PC-3 (cell line): ENCODE data around the gene TXNDC16. TPM values are rescaled to one million over a fixed set of nuclear protein-coding genes. Genes with fewer than 3 reads are reported as not detected.

Experiments
- ATAC-seq: fragments of 200-7000 bp; cut with Tn5 transposase; 2 replicates; pipeline ENCODE4 v1.9.1; 2020; ENCODE audit warnings: mild to moderate bottlenecking, moderate library complexity
- BruUV-seq: library from RNA; stranded (reverse); fragments of 400-500 nt; replicated peaks from 2 replicates; lab custom pipeline; 2021; lab: Mats Ljungman, UMichigan
- CTCF ChIA-PET: fragments of 300-600 bp; sonication (Branson Sonifier 250); formaldehyde crosslinking; loops from one replicate; lab custom pipeline; 2022; ENCODE audit warnings: antibody characterized with exemption; lab: Charles Lee
- POLR2A ChIA-PET: fragments of 300-600 bp; sonication (Branson Sonifier 250); formaldehyde crosslinking; loops from one replicate; lab custom pipeline; 2022; ENCODE audit warnings: antibody characterized with exemption; ENCODE audit not compliant: unreplicated experiment; lab: Charles Lee
- DNase-seq: peaks from one replicate; pipeline ENCODE4 v3.0.0-alpha.2; 2015
- H2AFZ ChIP-seq: fragments of 300-600 bp; sonication (generic); 2 replicates; pipeline ENCODE4 v1.6.0; 2016; ENCODE audit warnings: antibody characterized with exemption, low read length
- H3F3A ChIP-seq: fragments of 300-600 bp; sonication (generic); one replicate; pipeline ENCODE4 v1.6.0; 2017; ENCODE audit warnings: antibody characterized with exemption, low read length, control low read depth, mild to moderate bottlenecking; ENCODE audit not compliant: unreplicated experiment
- H3K27ac ChIP-seq: fragments of 300-600 bp; sonication (generic); 2 replicates; pipeline ENCODE4 v1.5.1; 2016; ENCODE audit warnings: mild to moderate bottlenecking, low read length
- H3K27me3 ChIP-seq: fragments of 300-600 bp; sonication (generic); 2 replicates; pipeline ENCODE4 v1.6.1; 2016; ENCODE audit warnings: low read length, mixed read lengths
- H3K36me3 ChIP-seq: fragments of 300-600 bp; sonication (generic); 2 replicates; pipeline ENCODE4 v1.6.1; 2016; ENCODE audit warnings: low read depth, mixed run types, low read length, mixed read lengths
- H3K4me1 ChIP-seq: fragments of 300-600 bp; sonication (generic); 2 replicates; pipeline ENCODE4 v1.5.1; 2016; ENCODE audit warnings: low read length; ENCODE audit not compliant: insufficient read depth
- H3K4me2 ChIP-seq: fragments of 300-600 bp; sonication (generic); 2 replicates; pipeline ENCODE4 v1.6.0; 2016; ENCODE audit warnings: low read length
- H3K4me3 ChIP-seq: fragments of 300-600 bp; sonication (generic); 2 replicates; pipeline ENCODE4 v1.5.1; 2016; ENCODE audit warnings: mild to moderate bottlenecking, low read length, mixed read lengths
- H3K79me2 ChIP-seq: fragments of 300-600 bp; sonication (generic); 2 replicates; pipeline ENCODE4 v1.6.1; 2017; ENCODE audit warnings: low read length, mixed read lengths
- H3K9ac ChIP-seq: fragments of 300-600 bp; sonication (generic); 2 replicates; pipeline ENCODE4 v1.6.0; 2016; ENCODE audit warnings: mild to moderate bottlenecking, low read length
- H3K9me2 ChIP-seq: fragments of 300-600 bp; sonication (generic); replicated peaks from 2 replicates; pipeline ENCODE4 v1.6.1; 2016; ENCODE audit warnings: mixed run types, low read length, mixed read lengths
- H3K9me3 ChIP-seq: fragments of 300-600 bp; sonication (generic); 2 replicates; pipeline ENCODE4 v1.6.1; 2016; ENCODE audit warnings: low read length, mixed read lengths
- H4K20me1 ChIP-seq: fragments of 300-600 bp; sonication (generic); 2 replicates; pipeline ENCODE4 v1.6.1; 2016; ENCODE audit warnings: low read length, mixed read lengths
- EZH2 ChIP-seq: fragments of 300-600 bp; sonication (generic); IDR thresholded peaks from one replicate; pipeline ENCODE4 v1.6.1; 2017; ENCODE audit warnings: antibody characterized with exemption, mild to moderate bottlenecking, low read length; ENCODE audit not compliant: unreplicated experiment
- EZH2phosphoT487 ChIP-seq: fragments of 300-600 bp; sonication (generic); IDR thresholded peaks from 2 replicates; pipeline ENCODE4 v1.6.1; 2018; ENCODE audit warnings: mild to moderate bottlenecking, antibody characterized with exemption, low read length, borderline replicate concordance
- intact Hi-C: fragments of 100-400 bp; cut with micrococcal nuclease; formaldehyde crosslinking; loops from 2 replicates; pipeline ENCODE4 v1.9.0; 2023
- total RNA-seq: library from RNA; depleted of rRNA; stranded (reverse); fragments of >200 nt; gene quantifications from 2 replicates; pipeline ENCODE4 v1.2.3, GENCODE V29; 2014
- TF ChIP-seq, protein P1 (sequence below): fragments of 300-600 bp; sonication (generic); conservative IDR thresholded peaks from 2 replicates; pipeline ENCODE4 v1.5.1; 2017; ENCODE audit warnings: antibody characterized with exemption, low read depth, mild to moderate bottlenecking, low read length

The TXNDC16 gene
- total RNA-seq, 1 experiment from 2014 or later = 4.0 TPM

- H3K4me2 ChIP-seq = no peak overlapping the region
- CTCF ChIA-PET = no interaction called here
- DNase-seq (no peak), ATAC-seq (no peak)
- H3K4me3 ChIP-seq = no peak overlapping the region
- no peaks in the 10 kb centered on the region for H3K36me3 ChIP-seq
- no peaks in the 10 kb centered on the region for H3K79me2 ChIP-seq
- intact Hi-C loops = no loop called here
- no peaks in the 10 kb centered on the region for H4K20me1 ChIP-seq
- no peaks in the 10 kb centered on the region; the same call in 1 of the 2 replicates for H3K9me2 ChIP-seq
- H3K27ac ChIP-seq = no peak overlapping the region
- H2AFZ ChIP-seq = no peak overlapping the region
- no peaks in the 10 kb centered on the region for H3K9me3 ChIP-seq
- H3F3A ChIP-seq = no peaks in the 10 kb centered on the region
- BruUV-seq = no TSS peak
- H3K9ac ChIP-seq = no peak overlapping the region
- TF ChIP-seq EZH2 (no peak), EZH2phosphoT487 (no peak)
- TF ChIP-seq, protein P1, sequence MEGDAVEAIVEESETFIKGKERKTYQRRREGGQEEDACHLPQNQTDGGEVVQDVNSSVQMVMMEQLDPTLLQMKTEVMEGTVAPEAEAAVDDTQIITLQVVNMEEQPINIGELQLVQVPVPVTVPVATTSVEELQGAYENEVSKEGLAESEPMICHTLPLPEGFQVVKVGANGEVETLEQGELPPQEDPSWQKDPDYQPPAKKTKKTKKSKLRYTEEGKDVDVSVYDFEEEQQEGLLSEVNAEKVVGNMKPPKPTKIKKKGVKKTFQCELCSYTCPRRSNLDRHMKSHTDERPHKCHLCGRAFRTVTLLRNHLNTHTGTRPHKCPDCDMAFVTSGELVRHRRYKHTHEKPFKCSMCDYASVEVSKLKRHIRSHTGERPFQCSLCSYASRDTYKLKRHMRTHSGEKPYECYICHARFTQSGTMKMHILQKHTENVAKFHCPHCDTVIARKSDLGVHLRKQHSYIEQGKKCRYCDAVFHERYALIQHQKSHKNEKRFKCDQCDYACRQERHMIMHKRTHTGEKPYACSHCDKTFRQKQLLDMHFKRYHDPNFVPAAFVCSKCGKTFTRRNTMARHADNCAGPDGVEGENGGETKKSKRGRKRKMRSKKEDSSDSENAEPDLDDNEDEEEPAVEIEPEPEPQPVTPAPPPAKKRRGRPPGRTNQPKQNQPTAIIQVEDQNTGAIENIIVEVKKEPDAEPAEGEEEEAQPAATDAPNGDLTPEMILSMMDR = no peak
- H3K27me3 ChIP-seq = no peaks in the 10 kb centered on the region
- POLR2A ChIA-PET = no interaction called here
- peaks cover 17% of the 10 kb centered on the region for H3K4me1 ChIP-seq
Measured at GRCh38 chr14:52405314-52405713, 147.0 kb downstream of the TXNDC16 start.

DNA sequence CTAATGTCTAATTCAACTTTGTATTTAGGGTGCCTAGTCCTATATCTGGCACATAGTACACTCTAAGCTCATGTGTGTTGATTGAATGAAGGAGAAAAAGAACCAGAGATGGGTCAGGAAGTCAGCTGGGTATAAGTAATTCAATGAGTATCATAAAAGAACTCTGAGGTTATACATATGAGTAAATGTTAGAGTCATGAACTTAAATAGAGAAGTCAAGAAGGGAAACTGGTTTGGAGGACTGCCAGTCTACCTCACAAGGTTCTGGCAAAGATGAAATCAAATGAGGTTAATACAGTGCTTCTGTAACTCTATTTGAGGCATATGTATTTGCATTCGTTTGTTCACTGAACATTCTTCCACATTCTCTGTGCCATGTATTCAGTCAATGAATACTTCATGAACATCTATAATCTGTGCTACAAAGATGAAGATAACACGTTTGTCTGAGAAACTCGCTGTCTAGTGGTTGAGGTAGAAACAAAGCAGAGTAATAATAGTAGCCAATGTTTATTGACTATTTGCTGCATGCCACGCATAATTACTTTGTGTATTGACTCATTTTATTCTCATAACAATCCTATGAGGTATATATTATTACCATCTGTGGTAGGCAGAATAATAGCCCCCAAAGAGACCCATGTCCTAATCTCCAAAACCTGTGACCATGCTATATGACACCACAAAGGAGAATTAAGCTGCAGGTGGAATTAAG is 149.3 kb downstream of the TXNDC16 start:
- H3K36me3 ChIP-seq = no peaks in the 10 kb centered on the region
- H3K79me2 ChIP-seq = no peaks in the 10 kb centered on the region
- no peaks in the 10 kb centered on the region for H3K9me2 ChIP-seq
- H3K27ac ChIP-seq = no peak overlapping the region
- ChIA-PET CTCF (no interaction called here), POLR2A (interaction anchor here (0.5 to 0.6 kb wide), 2 partner anchors 153 to 326 kb away, joined by 3 to 11 read pairs; no protein-coding TSS in a partner anchor)
- BruUV-seq = no TSS peak
- TF ChIP-seq EZH2 (no peak), EZH2phosphoT487 (no peak)
- TF ChIP-seq, protein P1 = no peak
- no peaks in the 10 kb centered on the region for H3K27me3 ChIP-seq
- peak; percentile 83 for DNase-seq
- H3K9ac ChIP-seq = no peak overlapping the region
- no peaks in the 10 kb centered on the region for H3K9me3 ChIP-seq
- H3F3A ChIP-seq = no peaks in the 10 kb centered on the region
- peak overlapping the region; percentile 11; the same call in 1 of the 2 replicates for H3K4me2 ChIP-seq
- H2AFZ ChIP-seq = no peak overlapping the region
- H3K4me1 ChIP-seq = peaks cover 17% of the 10 kb centered on the region
- intact Hi-C loops = no loop called here
- no peak overlapping the region for H3K4me3 ChIP-seq
- H4K20me1 ChIP-seq = no peaks in the 10 kb centered on the region
- ATAC-seq = peak; percentile 86

DNA sequence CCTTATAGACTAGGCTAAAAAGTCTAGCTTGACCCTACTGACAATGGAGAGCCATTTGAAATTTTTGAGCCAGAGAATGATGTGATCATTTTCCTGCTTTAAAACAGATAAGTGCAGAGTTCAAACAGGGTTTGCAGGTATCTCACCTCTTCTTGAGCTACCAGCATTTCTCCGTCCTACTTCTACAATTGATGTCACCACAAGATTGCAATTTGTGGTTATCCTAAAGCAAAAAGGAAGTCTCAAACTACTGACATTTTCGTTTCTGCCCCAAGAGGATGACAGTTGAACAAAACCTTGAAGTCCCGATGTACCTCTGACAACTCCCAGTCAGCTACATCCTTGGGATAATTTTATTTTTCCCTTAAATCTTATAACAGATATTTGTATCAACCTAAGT is 151.5 kb downstream of the TXNDC16 start:
- ChIA-PET CTCF (interaction anchor here (1.3 kb wide), 1 partner anchor 9 kb away, joined by 5 read pairs; no protein-coding TSS in a partner anchor), POLR2A (interaction anchor here (0.6 to 0.7 kb wide), 3 partner anchors 9 to 711 kb away, joined by 3 to 4 read pairs (median 4); no protein-coding TSS in a partner anchor)
- H3K9me3 ChIP-seq = no peaks in the 10 kb centered on the region
- BruUV-seq = no TSS peak
- no peak for DNase-seq
- no peaks in the 10 kb centered on the region for H3K36me3 ChIP-seq
- peaks cover 17% of the 10 kb centered on the region for H3K4me1 ChIP-seq
- H3K27me3 ChIP-seq = no peaks in the 10 kb centered on the region
- H3K4me3 ChIP-seq = no peak overlapping the region
- H3F3A ChIP-seq = no peaks in the 10 kb centered on the region
- ATAC-seq = no peak
- H3K27ac ChIP-seq = no peak overlapping the region
- no peaks in the 10 kb centered on the region for H4K20me1 ChIP-seq
- intact Hi-C loops = no loop called here
- no peak overlapping the region for H3K4me2 ChIP-seq
- H3K9me2 ChIP-seq = no peaks in the 10 kb centered on the region
- no peaks in the 10 kb centered on the region for H3K79me2 ChIP-seq
- H2AFZ ChIP-seq = no peak overlapping the region
- TF ChIP-seq EZH2phosphoT487 (no peak), EZH2 (no peak)
- TF ChIP-seq, protein P1 = no peak
- no peak overlapping the region for H3K9ac ChIP-seq
